SK-N-SH (cell line): Measurements from ENCODE around the gene TRHDE. TPM values are rescaled to one million over a fixed set of nuclear protein-coding genes. Genes with fewer than 3 reads are reported as not detected.

Source experiments
- CTCF ChIA-PET: fragments of 300-600, 350-600 bp; formaldehyde crosslinking; extraction: SDS; loops from one replicate; lab custom pipeline; 2021; lab: Yijun Ruan, JAX
- POLR2A ChIA-PET: fragments of 350-600 bp; sonication (Branson Sonifier 250); formaldehyde crosslinking; extraction: SDS; loops from one replicate; lab custom pipeline; 2020; ENCODE audit warnings: antibody characterized with exemption, inconsistent platforms; lab: Yijun Ruan, JAX
- DNase-seq: peaks from one replicate; pipeline ENCODE4 v3.0.0; 2012
- H2AFZ ChIP-seq: fragments of 200-600 bp; sonication (generic); 2 replicates; pipeline ENCODE4 v1.8.1; 2016; ENCODE audit warnings: antibody characterized with exemption, mild to moderate bottlenecking, low read depth
- H3F3A ChIP-seq: fragments of 200-600 bp; sonication (generic); replicated peaks from 2 replicates; pipeline ENCODE3; 2016; ENCODE audit warnings: antibody characterized with exemption, mild to moderate bottlenecking; ENCODE audit not compliant: insufficient read depth
- H3K27ac ChIP-seq, 2 experiments: fragments of 200-500 bp in 1 of 2; fragments of 200-600 bp in 1 of 2; sonication (Bioruptor generic) in 1 of 2; sonication (generic), shearing (Covaris generic) in 1 of 2; 2 replicates each; pipeline versions ENCODE4 v1.5.1 to v1.6.1; 2014 to 2016; ENCODE audit warnings: low read depth in 2 of 2, inconsistent platforms in 1 of 2, low read length in 1 of 2, mild to moderate bottlenecking in 1 of 2, mixed read lengths in 1 of 2
- H3K27me3 ChIP-seq: fragments of 200-600 bp; sonication (generic), shearing (Covaris generic); 2 replicates; pipeline ENCODE4 v1.6.1; 2016; ENCODE audit warnings: mixed run types; ENCODE audit not compliant: insufficient read depth
- H3K36me3 ChIP-seq, 2 experiments: fragments of 200-500 bp in 1 of 2; fragments of 200-600 bp in 1 of 2; sonication (Bioruptor generic) in 1 of 2; sonication (generic) in 1 of 2; replicated peaks in 1 of 2; 2 replicates each; pipeline versions ENCODE3 to v1.5.1; 2014 to 2016; ENCODE audit warnings: low read length in 1 of 2, mild to moderate bottlenecking in 1 of 2; ENCODE audit not compliant: insufficient read depth in 2 of 2, control insufficient read depth in 1 of 2
- H3K4me1 ChIP-seq, 2 experiments: fragments of 200-500 bp in 1 of 2; fragments of 200-600 bp in 1 of 2; sonication (Bioruptor generic) in 1 of 2; sonication (generic), shearing (Covaris generic) in 1 of 2; 2 replicates each; pipeline versions ENCODE4 v1.5.1 to v1.6.1; 2014 to 2016; ENCODE audit warnings: low read depth in 1 of 2, low read length in 1 of 2, mixed run types in 1 of 2; ENCODE audit not compliant: insufficient read depth in 2 of 2, control insufficient read depth in 1 of 2
- H3K4me2 ChIP-seq: fragments of 200-600 bp; sonication (generic), shearing (Covaris generic); 2 replicates; pipeline ENCODE4 v1.6.1; 2017; ENCODE audit warnings: mixed run types
- H3K4me3 ChIP-seq, 2 experiments: fragments of 200-500 bp in 1 of 2; fragments of 200-600 bp in 1 of 2; sonication (Bioruptor generic) in 1 of 2; sonication (generic), shearing (Covaris generic) in 1 of 2; 2 replicates each; pipeline versions ENCODE4 v1.5.1 to v1.8.1; 2014 to 2016; ENCODE audit warnings: low read depth in 2 of 2, inconsistent platforms in 1 of 2, low read length in 1 of 2, mild to moderate bottlenecking in 1 of 2, mixed read lengths in 1 of 2, moderate library complexity in 1 of 2
- H3K79me2 ChIP-seq: fragments of 200-600 bp; sonication (generic); 2 replicates; pipeline ENCODE4 v1.8.1; 2017; ENCODE audit warnings: mild to moderate bottlenecking; ENCODE audit not compliant: insufficient read depth
- H3K9ac ChIP-seq: fragments of 200-600 bp; sonication (generic); 2 replicates; pipeline ENCODE4 v1.6.1; 2017; ENCODE audit warnings: mixed run types
- H3K9me2 ChIP-seq: fragments of 200-600 bp; sonication (generic); 2 replicates; pipeline ENCODE4 v1.6.1; 2017; ENCODE audit warnings: mixed run types
- H3K9me3 ChIP-seq: fragments of 200-600 bp; sonication (generic); 2 replicates; pipeline ENCODE4 v1.6.1; 2017; ENCODE audit warnings: mixed run types, mild to moderate bottlenecking, moderate library complexity
- H4K20me1 ChIP-seq: fragments of 200-600 bp; sonication (generic); 2 replicates; pipeline ENCODE4 v1.6.1; 2017; ENCODE audit warnings: mild to moderate bottlenecking, mixed run types; ENCODE audit not compliant: insufficient read depth
- ELF1 ChIP-seq: IDR thresholded peaks from 2 replicates; pipeline ENCODE4 v1.4.0; 2012
- EZH2phosphoT487 ChIP-seq: fragments of 200-600 bp; sonication (generic); IDR thresholded peaks from 2 replicates; pipeline ENCODE4 v1.6.1; 2017; ENCODE audit warnings: low read depth, mixed run types, mild to moderate bottlenecking, antibody characterized with exemption, moderate library complexity, borderline replicate concordance
- FOXM1 ChIP-seq: IDR thresholded peaks from 2 replicates; pipeline ENCODE4 v1.4.0; 2012; ENCODE audit warnings: low read depth, mild to moderate bottlenecking
- GABPA ChIP-seq: IDR thresholded peaks from 2 replicates; pipeline ENCODE4 v1.4.0; 2012; ENCODE audit warnings: low read depth, mild to moderate bottlenecking
- GATA2 ChIP-seq: sonication (generic); formaldehyde crosslinking; IDR thresholded peaks from 2 replicates; pipeline ENCODE4 v1.5.0; 2020; ENCODE audit warnings: mild to moderate bottlenecking, missing genetic modification reagents
- JUND ChIP-seq: IDR thresholded peaks from 2 replicates; pipeline ENCODE4 v1.4.0; 2012
- MXI1 ChIP-seq: IDR thresholded peaks from 2 replicates; pipeline ENCODE4 v1.6.1; 2012; ENCODE audit warnings: mild to moderate bottlenecking, low read depth, low read length, improper control_type of control experiment
- NRF1 ChIP-seq: IDR thresholded peaks from 2 replicates; pipeline ENCODE4 v1.6.1; 2012; ENCODE audit warnings: low read depth, mild to moderate bottlenecking, low read length
- POLR2AphosphoS5 ChIP-seq: IDR thresholded peaks from 2 replicates; pipeline ENCODE4 v1.6.1; 2012; ENCODE audit warnings: low read depth, low read length
- RAD21 ChIP-seq: IDR thresholded peaks from 2 replicates; pipeline ENCODE4 v1.6.1; 2012; ENCODE audit warnings: mild to moderate bottlenecking, low read length
- RCOR1 ChIP-seq: fragments of 150-350 bp; IDR thresholded peaks from 2 replicates; pipeline ENCODE4 v1.6.1; 2017; ENCODE audit warnings: antibody characterized with exemption, low read length
- RFX5 ChIP-seq: IDR thresholded peaks from 2 replicates; pipeline ENCODE4 v1.6.1; 2012; ENCODE audit warnings: mild to moderate bottlenecking, improper control_type of control experiment, low read length
- RXRA ChIP-seq: IDR thresholded peaks from 2 replicates; pipeline ENCODE4 v1.4.0; 2012; ENCODE audit warnings: low read depth, mild to moderate bottlenecking, borderline replicate concordance
- SIN3A ChIP-seq: IDR thresholded peaks from 2 replicates; pipeline ENCODE4 v1.6.1; 2012; ENCODE audit warnings: low read depth, mild to moderate bottlenecking, low read length, moderate library complexity, borderline replicate concordance
- TAF1 ChIP-seq: IDR thresholded peaks from 2 replicates; pipeline ENCODE4 v1.6.1; 2012; ENCODE audit warnings: low read depth, mild to moderate bottlenecking, low read length, moderate library complexity, borderline replicate concordance
- TCF12 ChIP-seq: IDR thresholded peaks from 2 replicates; pipeline ENCODE4 v1.4.0; 2012
- WGBS: methylation state at CpG from one replicate; pipeline ENCODE4 v1.1.6; 2017; ENCODE audit warnings: low lambda C conversion rate; 5-methylcytosine and 5-hydroxymethylcytosine counted together
- polyA plus RNA-seq, 3 experiments: library from polyadenylated mRNA; depleted of rRNA; stranded (reverse); fragments of >200 nt; gene quantifications; 2 replicates each; pipeline ENCODE4 v1.2.3, GENCODE V29; 2012
- TF ChIP-seq, protein P1 (sequence below): fragments of 200-600 bp; sonication (generic); IDR thresholded peaks from 2 replicates; pipeline ENCODE4 v1.6.1; 2017; ENCODE audit warnings: antibody characterized with exemption, mild to moderate bottlenecking, moderate library complexity
- TF ChIP-seq, protein P2 (sequence below): fragments of 150-350 bp; IDR thresholded peaks from 2 replicates; pipeline ENCODE4 v1.6.1; 2016; ENCODE audit warnings: mild to moderate bottlenecking, low read depth, low read length

The TRHDE gene
- polyA plus RNA-seq, 1 of the 3 experiments (the other 2 are of a cell fraction): 0.46 TPM

DNA sequence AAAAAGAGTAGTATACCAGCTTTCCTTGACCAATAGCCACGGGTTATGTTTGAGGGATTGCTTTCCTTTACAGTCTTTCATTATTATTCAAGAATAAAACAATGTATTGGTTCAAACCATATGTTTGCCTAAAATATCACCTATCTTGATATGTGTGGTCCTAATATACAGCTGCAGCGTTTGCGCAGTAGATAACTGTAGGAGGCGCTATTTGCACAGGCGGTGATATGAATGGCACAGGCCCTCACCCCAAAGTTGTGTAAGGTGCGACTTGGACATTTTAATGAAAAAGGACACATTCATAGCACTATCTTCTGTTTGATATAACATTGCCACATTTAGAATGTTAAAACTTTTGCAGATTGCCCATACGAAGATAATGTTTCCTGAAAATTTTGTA, 298.4 kb downstream of the TRHDE start:
- peak overlapping the region in 1 of 2 experiments; percentile 48; a peak in 1 of 4 replicates for H3K4me3 ChIP-seq
- no peak overlapping the region for H2AFZ ChIP-seq
- no peaks in the 10 kb centered on the region for H3F3A ChIP-seq
- H3K4me1 ChIP-seq: no peaks in the 10 kb centered on the region; a peak in 1 of 4 replicates
- no peak overlapping the region for H3K4me2 ChIP-seq
- no peak overlapping the region for H3K9ac ChIP-seq
- CTCF ChIA-PET: interaction anchor here (0.6 to 0.7 kb wide), 2 partner anchors 14 to 109 kb away, joined by 3 read pairs; no protein-coding TSS in a partner anchor
- TF ChIP-seq, protein P1, sequence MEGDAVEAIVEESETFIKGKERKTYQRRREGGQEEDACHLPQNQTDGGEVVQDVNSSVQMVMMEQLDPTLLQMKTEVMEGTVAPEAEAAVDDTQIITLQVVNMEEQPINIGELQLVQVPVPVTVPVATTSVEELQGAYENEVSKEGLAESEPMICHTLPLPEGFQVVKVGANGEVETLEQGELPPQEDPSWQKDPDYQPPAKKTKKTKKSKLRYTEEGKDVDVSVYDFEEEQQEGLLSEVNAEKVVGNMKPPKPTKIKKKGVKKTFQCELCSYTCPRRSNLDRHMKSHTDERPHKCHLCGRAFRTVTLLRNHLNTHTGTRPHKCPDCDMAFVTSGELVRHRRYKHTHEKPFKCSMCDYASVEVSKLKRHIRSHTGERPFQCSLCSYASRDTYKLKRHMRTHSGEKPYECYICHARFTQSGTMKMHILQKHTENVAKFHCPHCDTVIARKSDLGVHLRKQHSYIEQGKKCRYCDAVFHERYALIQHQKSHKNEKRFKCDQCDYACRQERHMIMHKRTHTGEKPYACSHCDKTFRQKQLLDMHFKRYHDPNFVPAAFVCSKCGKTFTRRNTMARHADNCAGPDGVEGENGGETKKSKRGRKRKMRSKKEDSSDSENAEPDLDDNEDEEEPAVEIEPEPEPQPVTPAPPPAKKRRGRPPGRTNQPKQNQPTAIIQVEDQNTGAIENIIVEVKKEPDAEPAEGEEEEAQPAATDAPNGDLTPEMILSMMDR: peak; percentile 44
- TF ChIP-seq POLR2AphosphoS5: no peak
- TF ChIP-seq RAD21: peak; percentile 44
- H4K20me1 ChIP-seq: no peaks in the 10 kb centered on the region
- H3K79me2 ChIP-seq: no peaks in the 10 kb centered on the region
- H3K27me3 ChIP-seq: no peaks in the 10 kb centered on the region
- H3K27ac ChIP-seq: no peak overlapping the region
- WGBS: 60% methylated on average over 7 of the region's 7 CpGs
- H3K9me2 ChIP-seq: 0 out of 2 replicates have a peak, but pooled peaks cover 5% of the 10 kb centered on the region
- peak; percentile 4 for DNase-seq
- H3K36me3 ChIP-seq: no peaks in the 10 kb centered on the region
- H3K9me3 ChIP-seq: no peaks in the 10 kb centered on the region
- POLR2A ChIA-PET: no interaction called here

DNA sequence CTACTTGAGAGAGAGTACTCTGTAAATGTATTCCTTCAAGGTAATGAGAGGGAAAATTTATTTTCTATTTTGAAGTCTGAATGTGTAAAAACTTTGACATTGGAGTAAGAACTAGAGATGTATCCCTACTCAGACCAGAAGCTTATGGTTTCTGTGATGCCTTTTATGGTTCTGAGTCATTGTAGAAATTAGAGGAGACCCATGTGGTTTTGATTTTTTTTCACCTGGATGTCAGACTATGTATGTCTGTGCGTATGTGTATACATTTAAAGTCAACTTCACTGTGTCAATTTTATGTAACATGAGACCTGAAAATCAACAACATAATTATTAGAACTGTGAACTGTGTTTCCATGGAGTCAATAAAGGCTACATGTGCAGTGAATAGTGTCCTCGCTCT, 302.0 kb downstream of the TRHDE start:
- 0 out of 2 replicates have a peak, but pooled peaks cover 5% of the 10 kb centered on the region for H3K9me2 ChIP-seq
- DNase-seq: no peak
- H3K9me3 ChIP-seq: no peaks in the 10 kb centered on the region
- 60% methylated on average over 2 of the region's 2 CpGs for WGBS
- no peaks in the 10 kb centered on the region for H3K27me3 ChIP-seq
- H2AFZ ChIP-seq: no peak overlapping the region
- no peaks in the 10 kb centered on the region; a peak in 1 of 4 replicates for H3K4me1 ChIP-seq
- no peaks in the 10 kb centered on the region for H3K36me3 ChIP-seq
- H3K4me2 ChIP-seq: no peak overlapping the region
- no peak overlapping the region for H3K9ac ChIP-seq
- H3K79me2 ChIP-seq: no peaks in the 10 kb centered on the region
- CTCF ChIA-PET: no interaction called here
- POLR2A ChIA-PET: no interaction called here
- H3K4me3 ChIP-seq: no peak overlapping the region
- H3F3A ChIP-seq: no peaks in the 10 kb centered on the region
- H4K20me1 ChIP-seq: no peaks in the 10 kb centered on the region
- TF ChIP-seq TAF1 (no peak), POLR2AphosphoS5 (no peak), JUND (no peak), RCOR1 (no peak), GABPA (no peak), ELF1 (no peak), NRF1 (no peak), RXRA (no peak), MXI1 (no peak), RFX5 (no peak), FOXM1 (no peak), GATA2 (no peak), TCF12 (no peak), EZH2phosphoT487 (no peak), SIN3A (no peak)
- TF ChIP-seq, protein P2, sequence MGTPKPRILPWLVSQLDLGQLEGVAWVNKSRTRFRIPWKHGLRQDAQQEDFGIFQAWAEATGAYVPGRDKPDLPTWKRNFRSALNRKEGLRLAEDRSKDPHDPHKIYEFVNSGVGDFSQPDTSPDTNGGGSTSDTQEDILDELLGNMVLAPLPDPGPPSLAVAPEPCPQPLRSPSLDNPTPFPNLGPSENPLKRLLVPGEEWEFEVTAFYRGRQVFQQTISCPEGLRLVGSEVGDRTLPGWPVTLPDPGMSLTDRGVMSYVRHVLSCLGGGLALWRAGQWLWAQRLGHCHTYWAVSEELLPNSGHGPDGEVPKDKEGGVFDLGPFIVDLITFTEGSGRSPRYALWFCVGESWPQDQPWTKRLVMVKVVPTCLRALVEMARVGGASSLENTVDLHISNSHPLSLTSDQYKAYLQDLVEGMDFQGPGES: no peak
- H3K27ac ChIP-seq: no peak overlapping the region
